IPS-18c (cell line): ENCODE results near the gene FBP1.
"Not testable (repeated sequence)": the region's sequence is repeated elsewhere in the genome, so short reads cannot be mapped to it uniquely, and the experiment has no call there.

ENCODE experiments used
- H3K4me3 ChIP-seq: 2 replicates; pipeline ENCODE4 v1.7.0; 2013; ENCODE audit warnings: low read depth, mild to moderate bottlenecking, low read length, moderate library complexity; ENCODE audit not compliant: insufficient read depth
- H3K9me3 ChIP-seq: one replicate; pipeline ENCODE4 v1.6.1; 2013; ENCODE audit warnings: mild to moderate bottlenecking, low read length, moderate library complexity; ENCODE audit not compliant: control insufficient read depth, insufficient read depth

Gene FBP1

DNA sequence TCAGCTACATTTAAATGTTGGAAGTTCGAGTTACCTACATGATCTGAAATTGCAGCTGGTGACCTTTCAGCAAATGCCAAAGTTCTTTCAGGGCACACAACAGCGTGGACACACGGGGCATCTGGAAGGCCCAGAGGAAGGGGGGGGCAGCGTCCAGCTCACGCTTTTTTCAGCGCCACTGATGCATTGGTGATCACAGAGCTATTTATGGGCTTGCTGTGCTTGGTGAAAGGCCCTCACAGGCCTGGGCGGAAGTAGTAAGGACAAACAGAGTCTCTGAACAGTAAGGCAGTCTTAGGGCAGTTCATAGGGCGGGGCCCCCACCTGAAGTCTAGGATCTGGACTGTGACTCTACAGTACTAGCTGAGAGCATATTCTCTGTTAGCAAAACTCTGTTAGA, 39.1 kb downstream of the FBP1 start:
- H3K9me3 ChIP-seq: no peaks in the 10 kb centered on the region
- H3K4me3 ChIP-seq: no peak overlapping the region

DNA sequence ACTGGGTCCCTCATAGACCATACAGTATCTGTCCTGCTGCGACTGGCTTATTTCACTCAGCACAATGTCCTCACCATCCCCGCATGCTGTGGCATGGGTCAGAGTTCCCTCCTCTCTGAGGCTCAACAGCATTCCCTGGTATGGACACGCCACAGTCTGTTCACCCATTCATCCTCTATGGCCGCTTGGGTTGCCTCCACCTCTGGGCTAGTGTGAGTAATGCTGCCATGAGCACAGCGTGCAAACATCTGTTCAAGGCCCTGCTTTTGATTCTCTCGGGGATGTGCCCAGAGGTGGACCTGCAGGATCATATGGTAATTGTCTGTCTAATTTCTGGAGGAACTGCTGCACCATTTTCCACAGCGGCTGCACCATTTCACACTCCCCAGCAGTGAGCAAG, 40.2 kb downstream of the FBP1 start:
- H3K9me3 ChIP-seq: no peaks in the 10 kb centered on the region
- H3K4me3 ChIP-seq: no peak overlapping the region

DNA sequence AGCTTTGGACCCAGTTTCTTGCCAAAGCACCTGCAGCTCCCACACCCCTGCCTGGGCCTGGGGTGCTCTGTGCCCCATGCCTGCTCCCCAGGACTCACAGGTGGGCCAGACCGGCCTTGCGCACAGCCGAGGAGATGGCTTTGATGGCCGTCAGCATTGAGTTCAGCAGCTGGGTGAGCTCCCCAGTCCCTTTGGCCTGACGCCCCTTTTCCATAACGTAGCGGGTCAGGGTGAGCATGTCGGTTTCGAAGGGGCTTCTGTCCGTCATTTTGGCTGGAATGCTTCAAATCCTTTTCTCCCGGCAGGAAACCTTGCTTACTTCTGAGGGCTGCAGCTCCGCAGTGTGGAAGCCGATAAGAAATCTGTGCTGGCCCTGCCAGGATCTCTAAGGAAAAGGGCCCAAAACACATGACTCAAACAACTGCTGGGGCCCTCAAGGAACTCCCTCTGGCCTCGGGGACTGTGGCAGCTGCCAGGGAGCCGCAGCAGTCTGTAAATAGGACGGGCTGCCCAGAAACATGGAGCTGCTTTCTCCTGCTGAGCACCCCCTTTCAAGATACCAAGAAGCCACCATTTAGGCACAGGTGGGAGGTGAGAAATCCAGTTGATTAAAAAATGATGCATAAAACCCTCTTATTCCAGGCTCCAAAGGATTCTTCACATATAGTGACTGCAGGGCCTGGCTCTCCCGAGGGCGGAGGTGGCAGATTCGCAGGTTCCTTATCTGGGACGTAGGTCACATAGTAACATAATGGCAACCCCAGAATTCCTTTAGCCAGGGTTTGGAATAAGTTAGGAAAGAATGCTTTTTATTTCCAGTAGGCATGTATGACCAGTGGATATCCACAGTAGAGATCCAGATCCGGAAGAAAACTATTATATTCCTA, 45.6 kb downstream of the FBP1 start, which contains the start of gene FBP2:
FBP2 (minus strand) TSS at position 366 of the 887 bp plus-strand sequence; CDS start at position 268, 98 bp downstream.
- Histone ChIP-seq H3K9me3 (no peaks in the 10 kb centered on the region), H3K4me3 (no peak within 1 kb of the TSS)

DNA sequence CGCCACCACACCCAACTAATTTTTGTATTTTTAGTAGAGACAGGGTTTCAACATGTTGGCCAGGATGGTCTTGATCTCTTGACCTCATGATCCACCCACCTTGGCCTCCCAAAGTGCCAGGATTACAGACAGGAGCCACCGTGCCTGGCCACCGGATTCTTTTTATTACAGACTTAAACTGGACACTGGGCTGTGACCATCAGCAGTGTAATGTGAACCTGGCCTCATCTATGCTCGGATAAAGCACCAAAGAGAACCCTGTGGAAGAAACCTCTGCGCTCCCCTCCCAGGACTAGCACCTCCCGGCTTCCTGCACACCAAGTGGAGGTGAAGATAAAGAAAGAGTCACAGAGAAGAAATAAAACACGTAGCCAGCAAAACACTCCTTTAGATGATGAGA, 46.6 kb downstream of the FBP1 start:
- H3K9me3 ChIP-seq, H3K4me3 ChIP-seq: not testable (repeated sequence)

DNA sequence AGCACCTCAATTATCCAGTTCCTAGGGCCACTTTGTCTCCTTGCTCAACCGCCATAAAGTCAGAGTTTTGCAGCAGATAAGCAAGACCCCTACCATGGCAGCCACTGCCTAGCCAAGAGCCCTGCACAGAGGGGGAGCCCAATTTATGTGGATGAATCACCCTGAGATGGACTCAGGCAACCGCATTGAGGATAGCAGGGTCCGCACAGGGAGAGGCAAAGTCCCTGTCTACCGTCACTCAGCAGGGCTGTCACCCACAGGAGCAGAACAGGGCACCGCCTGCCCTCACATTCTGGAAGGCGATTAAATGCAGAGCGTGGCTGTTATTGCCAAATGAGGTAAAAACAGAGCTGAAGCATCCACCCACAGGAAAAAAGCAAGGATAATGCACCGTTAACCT, 47.4 kb downstream of the FBP1 start:
- Histone ChIP-seq H3K4me3 (no peak overlapping the region), H3K9me3 (no peaks in the 10 kb centered on the region)

DNA sequence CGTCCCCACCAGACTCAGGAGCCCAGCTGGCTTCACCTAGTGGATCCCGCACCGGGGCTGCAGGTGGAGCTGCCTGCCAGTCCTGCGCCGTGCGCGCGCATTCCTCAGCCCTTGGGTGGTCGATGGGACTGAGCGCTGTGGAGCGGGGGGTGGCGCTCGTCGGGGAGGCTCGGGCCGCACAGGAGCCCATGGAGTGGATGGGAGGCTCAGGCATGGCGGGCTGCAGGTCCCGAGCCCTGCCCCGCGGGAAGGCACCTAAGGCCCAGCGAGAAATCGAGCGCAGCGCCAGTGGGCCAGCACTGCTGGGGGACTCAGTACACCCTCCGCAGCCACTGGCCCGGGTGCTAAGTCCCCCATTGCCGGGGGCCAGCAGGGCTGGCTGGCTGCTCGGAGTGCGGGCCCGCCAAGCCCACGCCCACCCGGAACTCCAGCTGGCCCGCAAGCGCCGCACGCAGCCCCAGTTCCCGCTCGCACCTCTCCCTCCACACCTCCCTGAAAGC, 48.2 kb downstream of the FBP1 start:
- not testable (repeated sequence) for H3K9me3 ChIP-seq, H3K4me3 ChIP-seq

DNA sequence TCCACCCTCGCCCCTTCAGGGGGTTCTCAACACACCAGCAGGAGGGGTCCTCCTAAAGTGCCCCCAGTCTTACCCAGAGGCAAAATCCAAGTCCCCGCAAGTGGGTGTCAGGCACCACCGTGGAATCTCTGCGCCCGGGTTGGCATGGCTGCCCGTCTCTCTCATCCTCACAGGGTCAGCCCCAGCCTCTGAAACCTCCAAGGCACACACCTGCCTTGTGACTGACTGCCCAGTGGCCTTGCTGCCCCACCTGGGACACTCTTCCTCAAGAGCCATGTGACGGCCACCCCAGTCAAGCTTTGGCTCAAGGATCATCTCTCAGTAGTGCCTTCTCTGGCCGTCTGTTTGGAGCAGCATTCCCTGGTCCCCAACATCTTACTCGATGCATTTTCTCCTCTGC, 50.6 kb downstream of the FBP1 start:
- Histone ChIP-seq H3K9me3 (no peaks in the 10 kb centered on the region), H3K4me3 (no peak overlapping the region)

DNA sequence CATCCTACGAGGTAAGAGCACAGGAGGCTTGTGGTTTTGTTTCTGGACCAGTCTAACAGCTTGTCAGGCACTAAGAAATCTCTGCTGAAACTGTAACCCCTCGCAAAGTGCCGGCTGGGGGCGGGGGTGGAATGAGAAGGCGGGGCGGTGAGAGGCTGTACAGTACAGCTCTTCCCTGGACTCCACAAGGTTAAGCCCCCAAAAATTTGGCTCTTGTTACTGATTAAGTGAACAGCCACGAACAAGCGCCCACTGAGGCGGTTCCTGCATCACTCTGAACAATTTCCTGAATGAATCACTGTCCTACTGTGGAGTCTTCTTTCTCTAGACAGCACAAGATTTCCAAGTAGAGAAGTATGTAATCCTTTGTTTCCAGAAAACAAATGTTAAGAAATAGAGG, 52.5 kb downstream of the FBP1 start:
- Histone ChIP-seq H3K9me3 (no peaks in the 10 kb centered on the region), H3K4me3 (no peak overlapping the region)

DNA sequence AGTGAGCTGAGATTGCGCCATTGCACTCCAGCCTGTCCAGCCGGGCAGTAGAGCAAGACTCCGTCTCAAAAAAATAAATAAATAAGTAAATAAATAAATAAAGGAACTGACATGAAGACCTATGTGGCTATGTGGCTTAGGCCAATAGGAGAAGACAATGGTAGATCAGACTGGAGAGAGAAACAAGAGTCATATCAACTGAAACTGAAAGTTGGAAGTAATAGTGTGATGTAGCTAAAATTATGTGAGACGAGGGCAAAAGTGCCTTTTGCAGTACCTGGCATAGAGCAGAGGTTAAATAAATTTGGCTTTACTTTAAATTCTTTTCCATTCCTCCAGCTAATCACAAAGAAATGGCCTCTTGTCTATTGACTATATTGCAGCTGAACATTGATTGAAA, 53.0 kb downstream of the FBP1 start:
- H3K9me3 ChIP-seq: no peaks in the 10 kb centered on the region
- no peak overlapping the region for H3K4me3 ChIP-seq

DNA sequence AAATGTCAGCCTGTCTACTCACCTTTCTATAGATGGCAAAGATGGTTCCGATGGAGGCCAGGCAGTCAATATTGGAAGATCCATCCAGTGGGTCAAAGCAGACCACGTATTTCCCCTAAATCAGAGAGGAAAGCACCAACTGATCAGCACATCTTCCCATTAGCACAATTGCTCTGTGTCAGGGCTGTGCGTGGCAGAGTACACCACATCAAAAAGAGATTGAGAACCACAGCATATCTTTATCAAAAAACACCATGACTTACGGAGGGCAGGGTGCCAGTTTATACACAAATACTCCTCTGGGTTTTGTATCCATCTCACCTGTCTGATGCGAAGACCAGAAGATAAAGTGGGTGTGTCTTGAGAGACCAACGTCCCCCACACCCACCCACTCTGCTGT, 54.8 kb downstream of the FBP1 start:
- Histone ChIP-seq H3K9me3 (no peaks in the 10 kb centered on the region), H3K4me3 (no peak overlapping the region)

DNA sequence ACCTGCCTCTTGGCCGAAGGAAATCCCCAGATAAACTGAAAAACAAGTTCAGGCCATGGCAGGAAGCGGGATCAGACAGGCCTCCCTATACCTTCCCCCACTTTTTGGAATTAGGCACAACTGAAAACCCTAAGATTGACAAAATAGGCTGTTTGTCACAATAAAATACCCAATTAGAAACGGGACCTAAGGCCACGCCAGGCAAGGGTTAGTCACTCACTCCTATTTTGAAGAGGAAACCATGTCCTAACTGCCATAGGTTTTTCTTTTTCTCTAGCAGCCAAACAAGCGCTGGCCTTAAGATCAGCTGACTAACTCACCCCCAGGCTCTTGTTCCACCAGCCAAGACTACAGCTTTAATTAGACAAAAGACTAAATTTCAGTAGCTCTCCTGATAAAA, 57.6 kb downstream of the FBP1 start:
- Histone ChIP-seq H3K4me3 (no peak overlapping the region), H3K9me3 (no peaks in the 10 kb centered on the region)

DNA sequence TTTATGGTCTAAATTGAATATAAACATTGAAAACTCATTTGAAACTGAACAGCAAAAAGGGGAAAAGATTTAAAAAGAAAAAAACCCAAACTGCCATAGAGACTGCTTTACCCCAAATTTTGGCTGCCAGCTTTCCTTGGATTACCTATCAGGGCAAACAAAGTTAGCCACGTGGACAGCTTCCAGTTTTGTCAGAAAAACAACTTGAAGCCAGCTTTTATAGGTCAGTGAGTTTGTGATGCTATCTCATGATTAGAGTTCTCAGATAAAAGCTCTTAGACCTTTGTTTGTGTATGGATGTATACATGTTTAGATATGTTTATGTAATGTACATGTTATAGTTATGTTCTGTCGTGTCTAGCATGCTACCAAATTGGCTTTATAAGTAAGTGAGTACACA, 61.7 kb downstream of the FBP1 start:
- Histone ChIP-seq H3K4me3 (no peak overlapping the region), H3K9me3 (no peaks in the 10 kb centered on the region)

DNA sequence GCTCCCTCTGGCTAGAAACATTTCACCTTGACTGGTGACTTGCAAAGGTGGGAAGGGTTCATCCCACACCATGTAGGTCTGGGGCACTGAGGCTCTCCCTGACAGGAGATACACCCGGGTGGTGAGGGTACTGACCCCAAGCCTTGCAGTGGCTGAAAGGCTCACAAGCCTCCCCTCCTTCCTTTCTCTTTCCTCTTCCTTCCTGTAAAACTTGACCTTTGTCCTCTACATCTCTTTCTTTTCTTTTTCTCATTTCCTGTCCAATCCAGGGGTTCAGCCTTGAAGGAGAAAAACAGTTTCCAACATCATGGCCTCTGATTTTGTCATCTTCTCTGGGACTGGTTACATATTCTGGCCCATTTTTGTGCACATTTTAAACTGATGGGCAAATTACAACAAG, 62.3 kb downstream of the FBP1 start:
- Histone ChIP-seq H3K9me3 (no peaks in the 10 kb centered on the region), H3K4me3 (no peak overlapping the region)

DNA sequence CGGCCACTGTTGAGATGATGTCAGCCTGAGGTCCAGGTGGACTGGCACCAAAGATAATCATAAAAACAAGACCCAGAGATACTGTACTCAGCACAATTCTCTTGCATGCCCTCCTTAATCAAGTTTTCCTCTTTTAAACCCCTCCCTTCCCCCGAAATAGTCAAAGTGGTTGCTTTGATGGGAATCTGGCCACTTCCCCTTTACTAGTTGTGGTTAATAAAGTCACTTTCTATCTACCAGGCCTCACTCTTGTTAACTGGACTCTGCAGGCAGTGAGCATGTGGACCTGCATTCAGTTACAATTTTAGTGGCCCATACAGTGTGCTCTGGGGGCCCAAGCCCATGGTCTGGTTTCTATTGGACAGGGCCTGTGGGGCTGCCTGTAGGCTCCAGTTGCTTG, 63.2 kb downstream of the FBP1 start:
- H3K4me3 ChIP-seq: no peak overlapping the region
- H3K9me3 ChIP-seq: no peaks in the 10 kb centered on the region

DNA sequence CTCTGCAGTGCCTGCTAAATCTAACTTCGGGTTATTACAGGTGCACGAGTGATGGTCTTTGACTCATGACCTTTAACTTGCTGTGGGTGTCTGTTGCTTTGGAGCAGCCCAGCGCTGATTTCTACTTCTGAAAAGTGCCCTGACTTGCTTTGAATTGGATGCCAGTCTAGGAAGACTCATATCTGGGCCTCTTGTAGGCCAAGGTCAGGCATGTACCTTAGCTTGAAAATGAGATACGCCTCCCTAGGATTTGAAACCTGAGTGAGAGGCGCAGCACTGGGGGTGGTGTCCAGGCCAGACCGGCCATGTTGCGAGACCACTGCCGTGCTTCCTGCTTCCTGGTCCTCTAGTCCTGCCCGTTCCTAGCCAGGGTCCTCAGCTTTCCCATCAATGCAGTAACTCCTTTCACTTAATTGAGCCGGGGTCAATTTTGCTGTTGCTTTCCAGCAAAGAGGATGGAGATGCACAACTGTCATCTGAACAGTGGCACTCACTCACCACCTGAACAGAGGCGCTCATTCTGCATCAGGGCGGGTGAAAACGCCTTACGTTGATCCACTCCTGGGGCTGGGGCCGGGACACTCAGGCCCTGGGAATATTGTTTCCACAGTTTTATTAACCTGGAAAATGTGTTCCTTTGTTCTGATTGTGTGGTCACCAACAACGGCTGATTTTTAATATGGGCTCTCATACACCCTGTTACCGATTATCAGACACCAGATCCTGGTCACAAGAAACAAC, 70.2 kb downstream of the FBP1 start:
- Histone ChIP-seq H3K9me3 (no peaks in the 10 kb centered on the region), H3K4me3 (no peak overlapping the region)

DNA sequence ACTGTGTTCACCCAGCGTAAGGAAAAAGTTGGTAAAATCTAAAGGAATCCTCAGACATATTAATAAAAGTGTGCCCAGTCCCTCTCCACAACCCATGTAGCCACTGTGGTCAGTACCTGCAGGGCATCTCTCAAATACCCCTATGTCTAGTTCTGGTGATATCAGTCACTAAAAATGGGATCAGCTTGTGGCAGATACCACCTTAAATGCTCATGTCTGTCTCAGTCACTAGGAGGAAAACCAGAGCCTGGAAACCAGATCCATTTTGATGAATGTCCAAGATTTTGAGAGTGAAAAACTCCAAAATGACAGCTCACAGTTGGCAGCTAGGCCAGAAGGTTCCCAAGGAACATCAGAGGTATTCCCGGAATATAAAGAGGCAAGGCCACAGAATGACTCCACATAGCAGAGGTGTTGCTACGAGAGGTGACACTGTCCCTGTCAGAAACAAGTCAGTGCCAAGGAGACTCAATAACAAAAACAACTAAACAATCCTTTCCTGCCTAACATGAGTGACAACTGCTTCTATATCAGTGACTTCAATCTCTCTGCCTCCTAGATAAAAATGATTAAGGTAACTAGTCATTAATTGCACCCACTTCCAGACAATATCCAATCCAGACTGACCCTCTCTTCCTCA, 70.9 kb downstream of the FBP1 start:
- Histone ChIP-seq H3K4me3 (no peak overlapping the region), H3K9me3 (no peaks in the 10 kb centered on the region)

DNA sequence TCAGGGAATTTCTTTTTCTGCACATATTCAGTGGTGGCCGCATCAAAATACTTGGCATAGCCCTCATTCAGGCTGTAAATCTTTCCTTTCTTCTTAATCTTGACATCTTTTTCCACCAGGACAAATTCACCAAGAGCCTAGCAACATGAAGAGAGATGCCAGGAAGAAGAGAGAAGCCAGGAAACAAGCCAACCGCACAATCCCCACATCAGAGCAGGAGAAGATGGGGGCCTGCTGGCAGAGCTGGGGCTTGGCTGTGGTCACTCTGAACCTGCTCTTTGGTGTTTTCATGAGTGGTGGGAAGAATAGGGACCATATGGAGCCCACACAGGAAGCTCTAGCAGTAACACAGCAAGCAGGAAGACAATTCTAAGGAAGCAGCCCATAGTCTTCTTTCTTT, 72.0 kb downstream of the FBP1 start:
- Histone ChIP-seq H3K4me3 (no peak overlapping the region), H3K9me3 (no peaks in the 10 kb centered on the region)

DNA sequence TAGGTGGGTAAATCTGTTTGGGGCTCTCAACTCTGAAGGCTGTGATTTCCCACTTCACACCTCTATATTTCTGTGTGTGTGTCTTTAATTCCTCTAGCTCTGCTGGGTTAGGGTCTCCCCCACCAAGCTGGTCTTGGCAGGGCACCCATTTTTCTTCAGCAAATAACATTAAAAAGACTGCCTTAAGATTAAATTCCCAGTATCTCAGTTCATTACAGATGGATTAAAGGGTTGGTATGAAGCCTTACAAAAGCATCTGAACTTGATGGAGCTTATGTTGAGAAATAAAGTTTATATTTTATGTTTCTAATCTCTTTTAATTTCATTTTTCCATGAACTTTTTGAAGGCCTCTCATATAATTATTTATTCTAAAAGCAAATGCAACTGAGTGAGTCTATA, 72.8 kb downstream of the FBP1 start:
- Histone ChIP-seq H3K9me3 (no peaks in the 10 kb centered on the region), H3K4me3 (no peak overlapping the region)
